Activated naive CD8-positive, alpha-beta T cell treated with anti-CD3 and anti-CD28 coated beads, Interleukin-2, amount 50 U/mL, for 16 hours (primary cell): Measurements from ENCODE around the gene CPED1.

Experiments used
- DNase-seq: peaks from one replicate; pipeline ENCODE4 v3.0.0-alpha.2; 2020; ENCODE audit warnings: low read depth, low spot score

The CPED1 gene

DNA sequence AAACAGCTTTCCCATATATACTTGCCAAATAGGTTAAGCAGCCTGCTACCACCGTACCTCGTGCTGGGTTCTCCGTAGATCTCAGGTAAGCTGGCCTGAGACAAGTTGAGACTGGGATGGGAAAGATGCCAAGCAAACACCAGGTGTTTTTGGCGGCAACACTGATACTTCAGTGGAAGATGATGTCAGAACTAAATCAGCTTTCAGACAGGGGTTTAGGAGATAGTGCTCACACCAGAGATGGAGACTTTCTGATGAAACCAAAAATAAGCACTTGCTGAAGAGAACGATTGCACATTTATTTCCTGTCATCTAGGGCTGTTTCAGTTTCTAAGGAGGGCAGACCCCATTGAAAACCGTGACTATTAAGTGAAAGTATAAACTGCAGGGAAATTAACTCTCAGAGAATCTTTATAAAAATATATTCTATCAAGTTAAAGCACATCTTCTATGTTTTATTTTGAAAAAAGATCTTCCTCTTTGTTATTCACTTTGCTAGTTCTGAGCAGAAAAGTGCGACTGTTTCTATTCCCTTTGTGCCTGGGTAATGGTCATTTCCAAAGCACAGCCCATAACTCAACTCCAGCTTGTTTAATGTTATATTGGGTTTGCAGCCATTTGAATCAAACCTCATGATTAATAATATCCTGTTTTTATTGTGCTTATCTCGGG is 149.9 kb downstream of the CPED1 start:
- DNase-seq, result no peak

DNA sequence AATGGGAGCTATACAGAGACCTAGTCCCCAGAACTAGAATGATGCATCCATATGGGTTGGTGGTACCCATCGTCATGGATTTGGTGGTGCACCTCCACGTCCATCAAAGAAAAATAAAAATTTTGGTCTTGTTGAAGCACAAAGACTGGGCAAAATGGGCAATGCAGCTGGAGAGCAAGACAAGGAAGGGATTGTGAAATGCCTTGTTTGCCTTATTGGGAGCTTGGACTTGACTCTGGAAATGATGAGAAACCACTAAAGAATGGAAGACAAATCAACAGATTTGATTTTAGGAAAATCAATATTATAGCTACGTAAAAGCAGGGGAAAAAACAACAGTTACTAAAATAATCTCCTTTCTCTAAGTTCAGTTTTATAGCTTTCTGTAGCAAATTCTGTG is 150.9 kb downstream of the CPED1 start:
- DNase-seq, result no peak

GRCh38 chr7:121140790-121141189 is 152.3 kb downstream of the CPED1 start:
- no peak for DNase-seq

GRCh38 chr7:121151774-121152221 is 163.3 kb downstream of the CPED1 start:
- DNase-seq, result no peak

DNA sequence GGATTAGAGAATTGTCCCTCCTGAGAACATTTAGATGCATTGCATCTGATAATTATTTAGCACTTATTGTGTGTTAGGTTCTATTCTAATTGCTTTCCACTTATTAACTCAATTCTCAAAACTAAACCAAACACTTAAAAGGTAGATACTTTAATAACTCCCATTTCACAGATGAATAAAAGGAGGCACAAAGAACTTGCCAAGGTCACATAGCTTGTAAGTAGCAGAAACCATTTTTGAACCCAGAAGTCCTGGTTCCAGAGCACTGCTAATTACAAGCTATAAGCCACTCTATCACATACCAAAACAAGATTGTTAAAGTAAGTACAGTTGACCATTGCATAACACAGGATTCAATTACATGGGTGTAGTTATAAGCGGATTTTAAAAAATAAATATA is 164.9 kb downstream of the CPED1 start:
- DNase-seq, result no peak

- DNase-seq, result no peak
Measured at GRCh38 chr7:121153995-121154394, 165.5 kb downstream of the CPED1 start.

DNA sequence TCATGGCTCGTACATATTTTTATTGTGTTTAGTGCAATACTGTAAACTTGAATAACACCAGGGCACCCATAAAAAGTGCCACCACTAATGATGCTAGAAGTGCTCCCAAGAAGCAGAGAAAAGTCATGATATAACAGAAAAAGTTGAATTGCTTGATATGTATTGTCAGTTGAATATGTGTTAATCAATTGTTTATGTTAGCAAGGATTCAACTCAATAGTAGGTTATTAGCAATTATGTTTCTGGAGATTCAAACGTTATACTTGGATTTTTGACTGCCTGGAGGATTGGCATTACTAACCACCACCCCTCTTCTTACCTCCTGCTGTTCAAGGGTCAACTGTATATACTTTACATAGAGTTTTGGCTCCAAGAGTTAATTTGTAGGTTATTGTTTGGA is 168.3 kb downstream of the CPED1 start:
- no peak for DNase-seq

DNA sequence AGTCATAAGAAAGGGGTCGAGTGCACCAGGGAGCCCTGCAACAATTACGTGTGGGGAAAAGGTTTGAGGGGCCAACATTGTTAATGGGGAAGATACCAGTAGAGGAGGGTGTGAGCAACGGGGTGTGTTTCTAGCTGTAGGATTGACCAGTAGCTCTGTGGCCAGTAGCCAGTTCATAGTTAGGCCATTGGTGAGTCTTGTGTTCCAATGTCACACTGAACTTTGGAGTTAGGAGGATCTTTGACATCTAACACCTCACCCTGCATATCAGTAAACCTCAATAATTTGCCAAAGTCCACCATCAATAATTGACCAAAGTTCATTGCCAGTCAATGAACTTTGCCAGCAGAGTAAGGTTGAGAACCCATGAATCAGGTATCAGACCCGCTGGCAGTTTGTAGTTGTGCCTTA is 168.8 kb downstream of the CPED1 start:
- DNase-seq, result no peak

DNA sequence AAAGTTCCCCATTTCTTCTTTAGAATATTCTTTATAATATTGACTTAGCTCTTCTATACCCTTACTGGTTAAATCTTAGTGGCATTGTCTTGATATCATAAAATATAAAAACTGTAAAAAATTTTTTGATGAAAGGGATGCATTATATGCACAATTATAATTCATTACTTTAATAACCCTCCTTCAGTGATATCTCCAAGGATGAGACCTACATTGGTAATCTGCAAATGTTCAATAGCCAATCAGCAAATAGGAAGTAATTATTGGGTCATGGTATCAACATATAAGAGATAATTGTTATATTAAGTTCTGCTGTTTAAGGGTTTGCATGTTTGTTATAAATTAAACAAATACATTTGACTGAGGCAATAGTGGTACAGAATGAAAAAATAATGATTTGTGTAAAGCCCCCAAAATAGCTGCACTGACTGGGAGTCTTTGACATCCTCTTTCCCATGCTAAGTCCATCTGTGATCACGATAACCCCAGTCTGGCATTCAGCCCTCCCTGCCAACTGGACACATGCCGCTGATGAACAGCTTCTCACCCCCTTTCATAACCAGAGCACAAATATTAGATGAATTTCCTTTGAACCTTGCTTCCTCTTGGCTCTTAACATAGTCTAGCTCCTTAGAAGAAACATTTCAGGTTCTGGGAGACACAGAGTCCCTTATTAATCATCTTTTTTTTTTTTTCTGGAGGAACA is 169.5 kb downstream of the CPED1 start:
- no peak for DNase-seq

GRCh38 chr7:121158665-121159064 is 170.2 kb downstream of the CPED1 start:
- no peak for DNase-seq

- DNase-seq, result no peak
Measured at GRCh38 chr7:121159553-121159952, 171.0 kb downstream of the CPED1 start.

GRCh38 chr7:121160150-121161008 is 171.9 kb downstream of the CPED1 start:
- DNase-seq, result no peak

DNA sequence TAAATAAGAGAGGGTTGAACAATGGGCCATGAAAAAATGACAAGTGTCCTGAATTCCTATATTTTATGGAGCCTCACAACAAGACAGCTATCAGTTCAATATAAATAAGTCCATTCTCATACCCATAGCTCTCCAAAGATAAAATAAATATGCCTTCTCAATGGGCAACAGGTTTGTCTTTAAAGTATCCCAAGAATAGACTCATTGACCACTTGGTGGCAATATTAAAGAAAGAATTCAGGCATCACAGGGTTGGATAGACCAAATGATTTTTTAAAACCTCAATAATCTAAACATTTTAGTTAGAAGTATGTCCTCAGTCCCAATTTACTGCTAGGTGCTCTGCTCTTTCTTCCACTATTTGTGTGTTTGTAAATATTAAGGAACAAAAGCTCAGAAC is 175.2 kb downstream of the CPED1 start:
- no peak for DNase-seq

DNA sequence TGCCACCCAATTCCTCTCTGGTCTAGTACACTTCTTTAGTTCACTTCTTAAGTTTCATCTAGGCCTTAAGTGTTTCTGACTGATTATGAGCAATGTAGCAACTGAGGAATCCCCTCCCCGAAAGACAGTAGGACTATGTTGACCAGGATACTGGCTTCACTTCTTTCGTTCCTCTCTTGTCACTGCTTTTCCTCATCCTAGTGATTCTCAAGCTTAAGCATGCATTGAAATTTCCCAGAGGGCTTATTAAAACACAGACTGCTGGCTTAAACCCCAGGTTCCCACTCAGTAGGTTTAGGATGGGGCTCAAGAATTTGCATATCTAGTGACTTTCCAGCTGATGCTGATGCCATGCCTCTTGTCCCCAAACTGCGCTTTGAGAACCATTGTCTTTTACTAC is 175.7 kb downstream of the CPED1 start:
- no peak for DNase-seq

- DNase-seq, result no peak
Measured at GRCh38 chr7:121166916-121167315, 178.4 kb downstream of the CPED1 start.

DNA sequence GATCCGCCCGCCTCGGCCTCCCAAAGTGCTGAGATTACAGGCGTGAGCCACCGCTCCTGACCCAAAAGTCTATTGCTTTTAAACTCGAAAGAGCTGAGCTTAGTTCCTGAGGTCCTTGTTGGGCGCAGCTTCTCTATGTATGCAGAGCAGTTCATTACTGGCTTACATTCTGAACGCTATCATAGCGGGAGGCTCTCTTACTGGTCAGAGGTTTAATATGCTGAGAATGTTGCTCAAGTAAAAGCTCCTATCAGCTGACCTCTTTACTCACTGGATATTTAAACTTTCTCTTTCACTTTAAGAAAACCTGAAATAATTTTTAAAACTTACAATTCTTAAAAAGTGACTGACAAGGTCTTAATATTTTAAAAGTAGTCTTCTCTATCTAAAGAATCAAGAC is 179.5 kb downstream of the CPED1 start:
- no peak for DNase-seq

DNA sequence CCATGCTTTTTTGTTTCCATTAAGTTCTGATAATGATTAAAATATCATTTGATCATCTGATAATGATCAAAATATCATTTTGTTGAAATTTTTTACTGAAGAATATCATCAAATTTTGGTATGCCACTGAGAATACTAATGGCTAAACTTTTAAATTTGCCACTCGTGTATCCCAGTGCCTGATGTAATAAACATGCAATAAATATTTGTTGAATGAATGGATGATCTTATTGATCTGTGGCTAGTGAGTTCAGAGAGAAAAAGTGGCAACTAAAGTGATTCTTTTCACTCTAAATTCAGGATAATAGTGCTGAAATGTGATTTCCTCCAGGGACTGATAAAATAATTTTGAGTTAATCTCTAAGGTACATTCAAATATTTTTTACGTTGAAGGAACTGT is 181.0 kb downstream of the CPED1 start:
- DNase-seq, result no peak

- no peak for DNase-seq
Measured at GRCh38 chr7:121172484-121172883, 184.0 kb downstream of the CPED1 start.

- no peak for DNase-seq
Measured at GRCh38 chr7:121175826-121176225, 187.3 kb downstream of the CPED1 start.

GRCh38 chr7:121178452-121178851 is 189.9 kb downstream of the CPED1 start:
- DNase-seq, result no peak

- no peak for DNase-seq
Measured at GRCh38 chr7:121178869-121179497, 190.5 kb downstream of the CPED1 start.

- DNase-seq, result no peak
Measured at GRCh38 chr7:121180436-121181063, 192.0 kb downstream of the CPED1 start.
